Suprapubic skin (tissue), 4 donors: ENCODE results near the gene DNAAF8. TPM values are rescaled to one million over a fixed set of nuclear protein-coding genes. Genes with fewer than 3 reads are reported as not detected.
A peak's percentile ranks its signal among the peaks of the same experiment; 100 is the strongest.

ENCODE experiments used
- DNase-seq, 2 donors: peaks; one replicate each; pipeline ENCODE4 v3.0.0-alpha.2; 2019; ENCODE audit warnings: low spot score in 2 of 2
- H3K27ac ChIP-seq: fragments of 200-600 bp; sonication (generic); one replicate; pipeline ENCODE4 v1.5.1; 2019
- H3K27me3 ChIP-seq: fragments of 200-600 bp; sonication (generic); one replicate; pipeline ENCODE4 v1.5.1; 2019
- H3K36me3 ChIP-seq: fragments of 200-600 bp; sonication (generic); one replicate; pipeline ENCODE4 v1.5.1; 2019
- H3K4me1 ChIP-seq: fragments of 200-600 bp; sonication (generic); one replicate; pipeline ENCODE4 v1.5.1; 2019
- H3K4me3 ChIP-seq: fragments of 200-600 bp; sonication (generic); one replicate; pipeline ENCODE4 v1.5.1; 2019; ENCODE audit warnings: mild to moderate bottlenecking
- H3K9me3 ChIP-seq: fragments of 200-600 bp; sonication (generic); one replicate; pipeline ENCODE4 v1.5.1; 2019
- CTCF ChIP-seq, 2 donors: fragments of 200-600 bp in 1 of 2; fragments of 450-650 bp in 1 of 2; sonication (generic) in 1 of 2; IDR thresholded peaks; one replicate each; pipeline ENCODE4 v1.5.1; 2016 to 2019; ENCODE audit warnings: antibody characterized with exemption in 2 of 2, mild to moderate bottlenecking in 1 of 2, moderate library complexity in 1 of 2
- EP300 ChIP-seq: sonication (generic); formaldehyde crosslinking; IDR thresholded peaks from one replicate; pipeline ENCODE4 v1.6.1; 2017; ENCODE audit warnings: antibody characterized with exemption
- POLR2A ChIP-seq, 2 donors: fragments of 450-650 bp; IDR thresholded peaks; one replicate each; pipeline ENCODE4 v1.6.1; 2017; ENCODE audit warnings: antibody characterized with exemption in 2 of 2, mild to moderate bottlenecking in 2 of 2, moderate library complexity in 2 of 2
- POLR2AphosphoS5 ChIP-seq, 3 donors: sonication (generic); formaldehyde crosslinking; IDR thresholded peaks; one replicate each; pipeline ENCODE4 v1.6.1; 2017; ENCODE audit warnings: antibody characterized with exemption in 3 of 3
- WGBS: methylation state at CpG from one replicate; pipeline ENCODE4 v1.1.5; 2018; 5-methylcytosine and 5-hydroxymethylcytosine counted together
- total RNA-seq, 4 donors: library from RNA; depleted of rRNA; stranded (reverse); fragments of >200 nt; gene quantifications; one replicate each; pipeline ENCODE4 v1.1.0, GENCODE V29; 2016

Gene DNAAF8
- total RNA-seq, 4 donors from 2014 or later, result 0.36 to 1.7 (median 1.4) TPM; not detected in 1

GRCh38 chr16:4693956-4694641, 40.2 kb upstream of the DNAAF8 start:
- no peak for TF ChIP-seq POLR2A (IDR thresholded peaks at IDR 0.05)
- no peak for TF ChIP-seq POLR2AphosphoS5 (IDR thresholded peaks at IDR 0.05)
- no peak for TF ChIP-seq CTCF (IDR thresholded peaks at IDR 0.05)
- no peak for TF ChIP-seq EP300

GRCh38 chr16:4694642-4695451, 39.5 kb upstream of the DNAAF8 start:
- Histone ChIP-seq H3K4me1 (peaks cover 28% of the 10 kb centered on the region), H3K4me3 (peak overlapping the region; percentile 70), H3K27me3 (no peaks in the 10 kb centered on the region), H3K9me3 (no peaks in the 10 kb centered on the region), H3K36me3 (peaks cover 39% of the 10 kb centered on the region), H3K27ac (peak overlapping the region; percentile 95)
- 8% methylated on average over 4 of the region's 26 CpGs for WGBS
- no peak for TF ChIP-seq EP300
- TF ChIP-seq POLR2A (IDR thresholded peaks at IDR 0.05), result no peak
- TF ChIP-seq POLR2AphosphoS5 (IDR thresholded peaks at IDR 0.05), result no peak
- TF ChIP-seq CTCF (IDR thresholded peaks at IDR 0.05), result no peak
- DNase-seq, result peak in 1 of 2 donors; percentile 71

More at GRCh38 chr16:4693956-4694641, 40.2 kb upstream of the DNAAF8 start:
- peaks cover 33% of the 10 kb centered on the region for H3K36me3 ChIP-seq
- no peaks in the 10 kb centered on the region for H3K9me3 ChIP-seq
- 6% methylated on average over 10 of the region's 54 CpGs for WGBS
- H3K27me3 ChIP-seq, result no peaks in the 10 kb centered on the region
- peak overlapping the region; percentile 95 for H3K27ac ChIP-seq
- peak overlapping the region; percentile 70 for H3K4me3 ChIP-seq
- H3K4me1 ChIP-seq, result peaks cover 28% of the 10 kb centered on the region
- DNase-seq, result peak; percentile 73 to 80

- no peak for DNase-seq
- H3K27ac ChIP-seq, result no peak overlapping the region
- 37% methylated on average over 8 of the region's 12 CpGs for WGBS
- H3K36me3 ChIP-seq, result peaks cover 47% of the 10 kb centered on the region
- no peaks in the 10 kb centered on the region for H3K27me3 ChIP-seq
- TF ChIP-seq POLR2AphosphoS5 (IDR thresholded peaks at IDR 0.05) (no peak), CTCF (IDR thresholded peaks at IDR 0.05) (no peak), EP300 (no peak), POLR2A (IDR thresholded peaks at IDR 0.05) (no peak)
- peaks cover 28% of the 10 kb centered on the region for H3K4me1 ChIP-seq
- no peak overlapping the region for H3K4me3 ChIP-seq
- H3K9me3 ChIP-seq, result no peaks in the 10 kb centered on the region
Observed at GRCh38 chr16:4695473-4696171, 38.7 kb upstream of the DNAAF8 start.

- TF ChIP-seq CTCF (IDR thresholded peaks at IDR 0.05) (no peak), EP300 (no peak), POLR2A (IDR thresholded peaks at IDR 0.05) (no peak), POLR2AphosphoS5 (IDR thresholded peaks at IDR 0.05) (no peak)
- 57% methylated on average over 11 of the region's 19 CpGs for WGBS
- no peak overlapping the region for H3K4me3 ChIP-seq
- H3K36me3 ChIP-seq, result peaks cover 54% of the 10 kb centered on the region
- H3K4me1 ChIP-seq, result peaks cover 32% of the 10 kb centered on the region
- H3K27me3 ChIP-seq, result no peaks in the 10 kb centered on the region
- DNase-seq, result peak in 1 of 2 donors; percentile 73
- no peaks in the 10 kb centered on the region for H3K9me3 ChIP-seq
- H3K27ac ChIP-seq, result no peak overlapping the region
Observed at GRCh38 chr16:4696172-4696904, 38.0 kb upstream of the DNAAF8 start.
